HG03520 (cell line): ENCODE results near the gene C16orf90.
"Not testable (repeated sequence)": the region's sequence is repeated elsewhere in the genome, so short reads cannot be mapped to it uniquely, and the experiment has no call there.

Source experiments
- ATAC-seq: cut with Tn5 transposase; IDR thresholded peaks from one replicate; pipeline ENCODE4 v1.9.1; 2021; ENCODE audit warnings: mild to moderate bottlenecking, moderate library complexity; ENCODE audit not compliant: unreplicated experiment

C16orf90 gene

GRCh38 chr16:3485097-3485745 is 10.1 kb downstream of the C16orf90 start:
- ATAC-seq: no peak

- ATAC-seq: no peak
Measured at GRCh38 chr16:3484318-3485096, 10.8 kb downstream of the C16orf90 start.

- no peak for ATAC-seq
Measured at GRCh38 chr16:3482659-3483241, 12.5 kb downstream of the C16orf90 start.

GRCh38 chr16:3481696-3482658 is 13.3 kb downstream of the C16orf90 start:
- no peak for ATAC-seq

- no peak for ATAC-seq
Measured at GRCh38 chr16:3480901-3481695, 14.2 kb downstream of the C16orf90 start.

GRCh38 chr16:3479654-3480216 is 15.6 kb downstream of the C16orf90 start:
- no peak for ATAC-seq

GRCh38 chr16:3478242-3478925 is 16.9 kb downstream of the C16orf90 start:
- ATAC-seq: no peak

GRCh38 chr16:3476409-3476808 is 18.9 kb downstream of the C16orf90 start:
- ATAC-seq: no peak

- ATAC-seq: no peak
Measured at GRCh38 chr16:3475604-3476375, 19.5 kb downstream of the C16orf90 start.

- not testable (repeated sequence) for ATAC-seq
Measured at GRCh38 chr16:3474870-3475269, 20.4 kb downstream of the C16orf90 start.

- no peak for ATAC-seq
Measured at GRCh38 chr16:3474136-3474779, 21.0 kb downstream of the C16orf90 start.

- ATAC-seq: not testable (repeated sequence)
Measured at GRCh38 chr16:3473596-3473943, 21.7 kb downstream of the C16orf90 start.

GRCh38 chr16:3472878-3473595 is 22.3 kb downstream of the C16orf90 start:
- no peak for ATAC-seq

GRCh38 chr16:3471518-3472176 is 23.6 kb downstream of the C16orf90 start:
- no peak for ATAC-seq

GRCh38 chr16:3470723-3471122 is 24.6 kb downstream of the C16orf90 start:
- no peak for ATAC-seq

- ATAC-seq: no peak
Measured at GRCh38 chr16:3469736-3470135, 25.6 kb downstream of the C16orf90 start.

- ATAC-seq: no peak
Measured at GRCh38 chr16:3468501-3468900, 26.8 kb downstream of the C16orf90 start.
